CD4-positive, alpha-beta T cell (primary cell): ENCODE data around the gene PLCB1. TPM values are rescaled to one million over a fixed set of nuclear protein-coding genes. Genes with fewer than 3 reads are reported as not detected.

Source experiments
- ATAC-seq: fragments of 200-7000 bp; cut with Tn5 transposase; one replicate; pipeline ENCODE4 v1.10.0; 2022; ENCODE audit warnings: mild to moderate bottlenecking; ENCODE audit not compliant: poor library complexity
- CTCF ChIA-PET: fragments of 350-600 bp; sonication (Branson Sonifier 250); formaldehyde crosslinking; loops from one replicate; lab custom pipeline; 2021; ENCODE audit warnings: antibody characterized with exemption, inconsistent platforms; lab: Charles Lee
- POLR2A ChIA-PET: fragments of 350-600 bp; sonication (Branson Sonifier 250); formaldehyde crosslinking; loops from one replicate; lab custom pipeline; 2021; ENCODE audit warnings: antibody characterized with exemption, inconsistent platforms; lab: Charles Lee
- DNase-seq, 14 experiments: peaks; one replicate each; pipeline ENCODE4 v3.0.0-alpha.2; 2013 to 2020; ENCODE audit warnings: mixed read lengths in 2 of 14
- H3K27ac ChIP-seq, 2 donors: one replicate each; pipeline versions ENCODE4 v1.5.1 to v1.7.0; 2013; ENCODE audit warnings: low read length in 2 of 2, low read depth in 1 of 2, mild to moderate bottlenecking in 1 of 2
- H3K27me3 ChIP-seq, 2 experiments: 1 replicate in 1 of 2; 2 replicates in 1 of 2; pipeline versions ENCODE4 v1.6.1 to v1.7.0; 2013; ENCODE audit warnings: low read length in 2 of 2, control low read depth in 1 of 2, mild to moderate bottlenecking in 1 of 2, moderate library complexity in 1 of 2; ENCODE audit not compliant: insufficient read depth in 2 of 2, control insufficient read depth in 1 of 2
- H3K36me3 ChIP-seq: one replicate; pipeline ENCODE4 v1.6.1; 2013; ENCODE audit warnings: low read length, control low read depth; ENCODE audit not compliant: insufficient read depth
- H3K4me1 ChIP-seq: one replicate; pipeline ENCODE4 v1.6.1; 2013; ENCODE audit warnings: low read length, control low read depth; ENCODE audit not compliant: insufficient read depth
- H3K4me3 ChIP-seq: one replicate; pipeline ENCODE4 v1.5.1; 2013; ENCODE audit warnings: mild to moderate bottlenecking, low read length, moderate library complexity
- H3K9me3 ChIP-seq, 2 experiments: 1 replicate in 1 of 2; 2 replicates in 1 of 2; pipeline versions ENCODE4 v1.6.1 to v1.7.0; 2013; ENCODE audit warnings: low read length in 2 of 2, mild to moderate bottlenecking in 2 of 2, control low read depth in 1 of 2, moderate library complexity in 1 of 2; ENCODE audit not compliant: control insufficient read depth in 1 of 2, insufficient read depth in 1 of 2
- H3K27ac Mint-ChIP-seq: one replicate; pipeline ENCODE4 v1.8.0; 2020; ENCODE audit warnings: mixed read lengths
- H3K27me3 Mint-ChIP-seq: one replicate; pipeline ENCODE4 v1.8.0; 2021; ENCODE audit warnings: mixed read lengths
- H3K36me3 Mint-ChIP-seq: one replicate; pipeline ENCODE4 v1.8.0; 2021; ENCODE audit warnings: low read depth, mixed read lengths
- H3K4me1 Mint-ChIP-seq: one replicate; pipeline ENCODE4 v1.8.0; 2021; ENCODE audit warnings: low read depth, mixed read lengths
- H3K4me3 Mint-ChIP-seq: one replicate; pipeline ENCODE4 v1.8.0; 2020; ENCODE audit warnings: mild to moderate bottlenecking, mixed read lengths
- H3K9me3 Mint-ChIP-seq: one replicate; pipeline ENCODE4 v1.8.0; 2020; ENCODE audit warnings: mixed read lengths
- intact Hi-C, 2 experiments: fragments of 100-400 bp; cut with DNase I in 1 of 2; cut with micrococcal nuclease in 1 of 2; formaldehyde crosslinking; loops; one replicate each; pipeline versions ENCODE4 v1.15.1 to v1.9.0; 2023 to 2025; cut with DNase I, micrococcal nuclease
- total RNA-seq, 174 experiments: library from RNA in 2 of 174; stranded (reverse) in 2 of 174; gene quantifications; one replicate each; pipeline ENCODE4 v1.2.3 and lab custom pipeline; 2021 to 2026
- TF ChIP-seq, protein P1 (sequence below): fragments of 200-600 bp; IDR thresholded peaks from one replicate; pipeline ENCODE4 v1.8.0; 2022; ENCODE audit warnings: antibody characterized with exemption, mild to moderate bottlenecking

PLCB1 gene
- total RNA-seq, 2 experiments from 2014 or later: 3.8 to 5.6 TPM

DNA sequence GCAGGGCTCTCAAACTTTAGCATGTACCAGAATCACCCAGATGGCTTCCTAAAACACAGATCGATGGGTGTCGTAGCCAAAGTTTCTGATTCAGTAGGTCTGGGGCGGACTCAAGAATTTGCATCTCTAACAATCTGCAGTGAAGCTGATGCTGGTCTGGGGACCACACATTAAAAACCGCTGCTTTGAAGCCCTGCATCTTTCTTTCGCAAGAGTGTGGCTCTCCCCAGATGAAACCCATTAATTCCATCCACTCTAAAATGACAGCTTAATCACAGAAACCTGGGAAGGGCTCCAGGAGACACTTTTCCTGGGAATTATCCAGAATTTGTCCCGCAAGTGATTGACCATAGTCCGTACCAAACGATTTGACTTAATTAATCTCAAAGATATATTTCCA lies 617.0 kb downstream of the PLCB1 start:
- H3K36me3 Mint-ChIP-seq: no peaks in the 10 kb centered on the region
- no peak for ATAC-seq
- H3K4me1 Mint-ChIP-seq: no peaks in the 10 kb centered on the region
- H3K36me3 ChIP-seq: no peaks in the 10 kb centered on the region
- H3K27me3 Mint-ChIP-seq: no peaks in the 10 kb centered on the region
- intact Hi-C loops: no loop called here
- H3K4me3 Mint-ChIP-seq: no peak overlapping the region
- ChIA-PET CTCF (no interaction called here), POLR2A (no interaction called here)
- no peaks in the 10 kb centered on the region for H3K4me1 ChIP-seq
- H3K27ac ChIP-seq: no peak overlapping the region
- H3K27ac Mint-ChIP-seq: no peak overlapping the region
- no peak overlapping the region for H3K4me3 ChIP-seq
- no peaks in the 10 kb centered on the region for H3K27me3 ChIP-seq
- H3K9me3 ChIP-seq: no peaks in the 10 kb centered on the region
- no peaks in the 10 kb centered on the region for H3K9me3 Mint-ChIP-seq
- TF ChIP-seq, protein P1, sequence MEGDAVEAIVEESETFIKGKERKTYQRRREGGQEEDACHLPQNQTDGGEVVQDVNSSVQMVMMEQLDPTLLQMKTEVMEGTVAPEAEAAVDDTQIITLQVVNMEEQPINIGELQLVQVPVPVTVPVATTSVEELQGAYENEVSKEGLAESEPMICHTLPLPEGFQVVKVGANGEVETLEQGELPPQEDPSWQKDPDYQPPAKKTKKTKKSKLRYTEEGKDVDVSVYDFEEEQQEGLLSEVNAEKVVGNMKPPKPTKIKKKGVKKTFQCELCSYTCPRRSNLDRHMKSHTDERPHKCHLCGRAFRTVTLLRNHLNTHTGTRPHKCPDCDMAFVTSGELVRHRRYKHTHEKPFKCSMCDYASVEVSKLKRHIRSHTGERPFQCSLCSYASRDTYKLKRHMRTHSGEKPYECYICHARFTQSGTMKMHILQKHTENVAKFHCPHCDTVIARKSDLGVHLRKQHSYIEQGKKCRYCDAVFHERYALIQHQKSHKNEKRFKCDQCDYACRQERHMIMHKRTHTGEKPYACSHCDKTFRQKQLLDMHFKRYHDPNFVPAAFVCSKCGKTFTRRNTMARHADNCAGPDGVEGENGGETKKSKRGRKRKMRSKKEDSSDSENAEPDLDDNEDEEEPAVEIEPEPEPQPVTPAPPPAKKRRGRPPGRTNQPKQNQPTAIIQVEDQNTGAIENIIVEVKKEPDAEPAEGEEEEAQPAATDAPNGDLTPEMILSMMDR: no peak
- no peak for DNase-seq

DNA sequence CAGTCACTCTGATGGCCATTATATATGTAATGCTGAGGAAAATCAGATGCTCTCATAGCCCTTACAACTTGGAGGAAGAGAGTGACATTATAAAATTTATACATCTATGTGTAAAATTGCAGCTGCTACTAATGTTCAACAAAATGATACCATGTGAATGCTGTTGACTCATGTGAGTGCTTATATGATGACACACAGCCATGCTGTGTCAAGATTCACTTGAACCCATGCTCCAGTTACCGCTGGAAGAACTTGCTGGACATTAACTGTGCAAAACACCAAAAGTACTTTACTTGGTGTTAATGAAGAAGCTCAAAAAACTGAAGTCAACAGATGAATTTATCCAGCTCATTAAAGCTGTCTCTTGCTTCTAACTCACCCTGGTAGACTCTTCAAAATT lies 617.9 kb downstream of the PLCB1 start:
- Mint-ChIP-seq H3K4me1 (no peaks in the 10 kb centered on the region), H3K27ac (no peak overlapping the region), H3K9me3 (no peaks in the 10 kb centered on the region), H3K27me3 (no peaks in the 10 kb centered on the region), H3K36me3 (no peaks in the 10 kb centered on the region), H3K4me3 (no peak overlapping the region)
- ChIA-PET CTCF (interaction anchor here (0.9 kb wide), 1 partner anchor 127 kb away, joined by 3 read pairs; no protein-coding TSS in a partner anchor), POLR2A (no interaction called here)
- no peaks in the 10 kb centered on the region for H3K9me3 ChIP-seq
- no peak for DNase-seq
- no peaks in the 10 kb centered on the region for H3K27me3 ChIP-seq
- H3K4me1 ChIP-seq: no peaks in the 10 kb centered on the region
- no peak overlapping the region for H3K27ac ChIP-seq
- TF ChIP-seq, protein P1: no peak
- intact Hi-C loops: no loop called here
- no peak overlapping the region for H3K4me3 ChIP-seq
- H3K36me3 ChIP-seq: no peaks in the 10 kb centered on the region
- ATAC-seq: no peak

DNA sequence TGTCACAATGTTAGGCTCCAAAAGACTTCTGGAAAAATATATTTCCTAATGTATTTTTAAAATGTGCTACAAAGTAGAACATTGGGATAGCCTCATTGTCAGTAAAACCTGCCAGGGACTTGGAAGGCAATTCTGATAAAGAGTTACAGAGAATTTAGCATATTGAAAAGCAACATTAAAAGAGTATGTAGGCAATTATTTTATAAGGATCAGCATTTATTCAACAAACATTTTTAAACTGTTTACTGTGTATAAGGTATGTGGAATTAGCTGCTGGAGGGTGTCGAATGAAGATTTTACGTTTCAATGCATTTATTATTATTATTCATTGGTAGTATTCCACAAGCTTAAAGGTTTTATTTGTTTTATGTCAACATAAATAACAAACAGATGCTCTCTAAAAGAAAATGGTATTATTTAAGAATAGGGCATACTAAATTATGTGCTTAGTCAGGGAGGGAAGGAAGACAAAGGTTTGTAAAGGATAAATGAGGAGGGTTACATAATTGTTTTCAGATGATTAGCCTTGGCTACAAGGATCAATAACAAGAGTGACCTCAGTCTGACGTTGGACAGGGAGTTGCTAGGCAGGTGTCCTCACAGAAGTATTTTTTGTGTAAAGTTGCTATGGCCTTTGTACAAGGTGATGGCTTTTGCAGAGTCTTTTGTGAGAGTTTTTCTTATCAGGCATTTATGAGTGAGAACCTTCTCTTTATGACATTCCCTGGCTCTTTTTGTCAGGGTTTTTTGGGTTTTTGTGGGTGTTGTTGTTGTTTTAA lies 623.5 kb downstream of the PLCB1 start:
- POLR2A ChIA-PET: no interaction called here
- TF ChIP-seq, protein P1: no peak
- intact Hi-C loops: no loop called here

More for the DNA sequence above, 623.5 kb downstream of the PLCB1 start:
- Histone ChIP-seq H3K4me3 (no peak overlapping the region), H3K27ac (no peak overlapping the region), H3K4me1 (no peaks in the 10 kb centered on the region), H3K27me3 (no peaks in the 10 kb centered on the region), H3K36me3 (no peaks in the 10 kb centered on the region), H3K9me3 (no peaks in the 10 kb centered on the region)
- Mint-ChIP-seq H3K4me1 (no peaks in the 10 kb centered on the region), H3K9me3 (no peaks in the 10 kb centered on the region), H3K27me3 (no peaks in the 10 kb centered on the region), H3K27ac (no peak overlapping the region), H3K4me3 (no peak overlapping the region), H3K36me3 (no peaks in the 10 kb centered on the region)
- CTCF ChIA-PET: no interaction called here
- DNase-seq (no peak), ATAC-seq (no peak)
